HL-60 (cell line): ENCODE data around the gene MPDU1.

Experiments
- DNase-seq, 2 experiments: peaks; one replicate each; pipeline ENCODE4 v3.0.0-alpha.2; 2010 to 2020; ENCODE audit warnings: low read depth in 1 of 2, low spot score in 1 of 2
- H3K27ac ChIP-seq: fragments of 250-450 bp; sonication (Bioruptor Pico); replicated peaks from 2 replicates; pipeline ENCODE4 v1.5.1; 2020; ENCODE audit warnings: mild to moderate bottlenecking, moderate library complexity
- H3K27me3 ChIP-seq: fragments of 250-450 bp; sonication (Bioruptor Pico); 2 replicates; pipeline ENCODE4 v1.5.1; 2021; ENCODE audit warnings: mild to moderate bottlenecking, moderate library complexity; ENCODE audit not compliant: insufficient read depth, poor library complexity, severe bottlenecking
- H3K4me3 ChIP-seq: replicated peaks from 2 replicates; pipeline ENCODE4 v1.5.1; 2011; ENCODE audit warnings: mild to moderate bottlenecking, control low read depth, low read length; ENCODE audit not compliant: insufficient read depth
- CTCF ChIP-seq: IDR thresholded peaks from one replicate; pipeline ENCODE4 v1.5.1; 2011; ENCODE audit warnings: low read length, control low read depth, inconsistent platforms; ENCODE audit not compliant: insufficient read depth
- GABPA ChIP-seq: IDR thresholded peaks from 2 replicates; pipeline ENCODE4 v1.6.1; 2012; ENCODE audit warnings: low read depth
- POLR2AphosphoS5 ChIP-seq: IDR thresholded peaks from 2 replicates; pipeline ENCODE4 v1.6.1; 2012; ENCODE audit warnings: low read depth
- REST ChIP-seq: IDR thresholded peaks from 2 replicates; pipeline ENCODE4 v1.6.1; 2012; ENCODE audit warnings: low read depth; ENCODE audit not compliant: insufficient replicate concordance
- SPI1 ChIP-seq: IDR thresholded peaks from 2 replicates; pipeline ENCODE4 v1.6.1; 2012; ENCODE audit warnings: low read depth, mild to moderate bottlenecking, borderline replicate concordance

The MPDU1 gene

GRCh38 chr17:7575481-7575883 is 8.2 kb upstream of the MPDU1 start:
- Histone ChIP-seq H3K4me3 (peak overlapping the region; percentile 61), H3K27ac (no peak overlapping the region), H3K27me3 (no peaks in the 10 kb centered on the region)
- no peak for TF ChIP-seq REST
- TF ChIP-seq GABPA: no peak
- TF ChIP-seq CTCF: no peak
- no peak for TF ChIP-seq SPI1
- peak in 1 of 2 experiments; percentile 0 for DNase-seq

DNA sequence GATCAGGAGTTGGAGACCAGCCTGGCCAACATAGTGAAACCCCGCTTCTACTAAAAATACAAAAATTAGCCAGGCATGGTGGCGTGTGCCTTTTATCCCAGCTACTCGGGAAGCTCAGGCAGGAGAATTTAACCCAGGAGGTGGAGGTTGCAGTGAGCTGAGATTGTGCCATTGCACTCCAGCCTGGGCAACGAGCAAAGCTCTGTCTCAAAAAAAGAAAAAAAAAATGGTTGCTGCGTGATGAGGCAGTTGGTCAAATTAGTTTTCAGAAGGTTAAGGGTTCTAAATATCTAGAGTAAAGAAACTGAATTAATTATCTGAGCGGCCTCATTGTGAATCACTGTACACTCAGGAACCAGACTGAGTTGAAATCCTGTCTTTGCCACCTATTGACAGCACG is 7.7 kb upstream of the MPDU1 start:
- no peaks in the 10 kb centered on the region for H3K27me3 ChIP-seq
- TF ChIP-seq REST (no peak), SPI1 (no peak)
- DNase-seq: peak in 1 of 2 experiments; percentile 0
- H3K4me3 ChIP-seq: no peak overlapping the region
- H3K27ac ChIP-seq: no peak overlapping the region

DNA sequence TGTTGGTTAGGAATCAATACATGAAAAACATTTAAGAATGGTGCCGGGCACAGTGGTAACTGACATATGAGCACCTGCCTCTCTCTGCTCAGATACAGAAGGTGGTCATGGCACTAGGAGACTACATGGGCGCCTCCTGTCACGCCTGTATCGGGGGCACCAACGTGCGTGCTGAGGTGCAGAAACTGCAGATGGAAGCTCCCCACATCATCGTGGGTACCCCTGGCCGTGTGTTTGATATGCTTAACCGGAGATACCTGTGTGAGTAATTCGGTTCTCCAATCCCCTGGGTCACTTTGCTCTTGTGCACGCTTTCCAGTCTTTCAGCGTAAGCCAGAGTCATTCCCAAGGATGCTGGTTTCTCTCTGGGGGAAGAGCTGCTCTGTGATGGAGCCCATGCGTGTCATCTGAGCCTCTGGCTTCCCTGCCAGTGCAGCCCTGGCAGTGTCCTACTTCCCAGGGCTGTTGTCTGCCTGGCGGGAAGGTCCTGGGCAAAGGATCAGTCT is 7.2 kb upstream of the MPDU1 start:
- H3K27me3 ChIP-seq: no peaks in the 10 kb centered on the region
- peak in 1 of 2 experiments; percentile 0 for DNase-seq
- TF ChIP-seq SPI1 (no peak), CTCF (no peak), POLR2AphosphoS5 (no peak; the same call in 1 of the 2 replicates), GABPA (no peak), REST (no peak)
- H3K27ac ChIP-seq: no peak overlapping the region
- H3K4me3 ChIP-seq: no peak overlapping the region
